HG03520 (cell line): Measurements from ENCODE around the gene HDAC11.
"Not testable (repeated sequence)": the region's sequence is repeated elsewhere in the genome, so short reads cannot be mapped to it uniquely, and the experiment has no call there.

Experiments
- ATAC-seq: cut with Tn5 transposase; IDR thresholded peaks from one replicate; pipeline ENCODE4 v1.9.1; 2021; ENCODE audit warnings: mild to moderate bottlenecking, moderate library complexity; ENCODE audit not compliant: unreplicated experiment

The HDAC11 gene, protein sequence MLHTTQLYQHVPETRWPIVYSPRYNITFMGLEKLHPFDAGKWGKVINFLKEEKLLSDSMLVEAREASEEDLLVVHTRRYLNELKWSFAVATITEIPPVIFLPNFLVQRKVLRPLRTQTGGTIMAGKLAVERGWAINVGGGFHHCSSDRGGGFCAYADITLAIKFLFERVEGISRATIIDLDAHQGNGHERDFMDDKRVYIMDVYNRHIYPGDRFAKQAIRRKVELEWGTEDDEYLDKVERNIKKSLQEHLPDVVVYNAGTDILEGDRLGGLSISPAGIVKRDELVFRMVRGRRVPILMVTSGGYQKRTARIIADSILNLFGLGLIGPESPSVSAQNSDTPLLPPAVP

DNA sequence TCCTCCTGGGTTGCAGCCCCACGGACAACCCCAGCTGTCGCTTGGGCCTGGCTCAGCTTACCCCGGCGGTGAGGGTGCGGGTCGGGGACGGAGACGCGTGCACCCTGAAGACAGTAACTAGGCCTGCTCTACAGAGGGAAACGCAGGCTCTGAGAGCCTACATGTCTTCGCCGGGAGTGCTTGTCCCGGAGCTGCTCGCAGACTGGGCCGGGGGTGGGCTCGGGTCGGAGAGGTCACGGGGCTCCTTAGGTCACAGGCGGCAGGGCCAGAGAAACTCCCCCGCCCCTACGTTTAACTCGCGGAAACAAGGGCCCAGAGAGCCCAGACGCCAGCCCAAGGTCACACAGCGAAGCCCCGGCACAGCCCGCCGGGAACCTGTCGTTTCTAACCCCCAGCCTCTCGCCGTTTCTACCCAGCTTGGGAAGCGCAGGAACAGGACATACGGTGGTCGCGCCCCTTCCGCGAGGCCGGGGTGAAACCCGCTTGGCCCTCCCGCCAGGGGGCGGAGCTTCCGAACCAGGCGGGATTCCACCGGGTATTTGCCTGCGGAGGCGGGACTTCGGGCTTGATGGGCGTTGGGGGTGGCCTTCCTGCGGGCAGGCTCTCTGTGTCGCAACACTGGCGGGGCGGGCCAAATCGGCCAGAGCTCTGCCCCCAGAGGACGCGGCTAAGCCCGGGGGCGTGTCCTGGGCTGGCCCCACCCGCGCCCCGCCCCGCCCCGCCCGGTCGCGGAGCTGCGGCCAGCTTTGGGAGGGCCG is at the start of gene HDAC11:
Gene HDAC11 (plus strand): TSS at position 725 of the 758 bp plus-strand sequence. CDS start 42 bp downstream, outside the sequence.
- ATAC-seq, result peak; percentile 96

DNA sequence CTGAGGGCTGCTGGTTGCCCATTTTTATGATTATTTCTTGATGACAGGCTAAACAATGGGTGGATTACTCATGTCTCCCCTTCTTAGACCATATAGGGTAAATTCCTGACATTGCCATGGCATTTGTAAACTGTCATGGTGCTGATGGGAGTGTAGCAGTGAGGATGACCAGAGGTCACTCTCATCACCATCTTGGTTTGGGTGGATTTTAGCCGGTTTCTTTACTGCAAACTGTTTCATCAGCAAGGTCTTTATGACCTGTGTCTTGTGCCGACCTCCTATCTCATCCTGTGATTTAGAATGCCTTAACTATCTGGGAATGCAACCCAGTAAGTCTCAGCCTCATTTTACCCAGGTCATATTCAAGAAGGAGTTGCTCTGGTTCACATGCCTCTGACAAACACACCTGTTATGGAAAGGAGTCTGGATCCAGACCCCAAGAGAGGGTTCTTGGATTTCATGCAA is 49.7 kb upstream of the HDAC11 start:
- not testable (repeated sequence) for ATAC-seq

DNA sequence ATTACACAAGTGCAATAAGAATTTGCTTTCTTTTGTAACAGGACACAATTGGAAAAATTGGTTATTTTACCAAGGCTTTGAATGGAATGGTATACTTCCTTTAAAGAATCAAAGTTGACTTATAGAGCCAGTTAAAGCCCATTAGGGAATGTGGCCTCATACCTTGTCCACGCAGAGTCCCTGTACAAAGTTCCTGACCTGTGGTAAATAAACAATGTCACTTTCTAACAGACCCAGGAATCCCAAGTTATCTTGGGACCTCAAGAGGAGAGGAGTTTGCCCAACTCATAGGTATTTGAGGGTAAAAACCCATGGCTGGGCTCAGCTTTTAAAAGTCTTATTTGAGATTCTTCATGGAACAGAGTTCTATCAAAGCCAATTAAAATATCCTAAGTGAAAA is 48.0 kb upstream of the HDAC11 start:
- ATAC-seq, result no peak

DNA sequence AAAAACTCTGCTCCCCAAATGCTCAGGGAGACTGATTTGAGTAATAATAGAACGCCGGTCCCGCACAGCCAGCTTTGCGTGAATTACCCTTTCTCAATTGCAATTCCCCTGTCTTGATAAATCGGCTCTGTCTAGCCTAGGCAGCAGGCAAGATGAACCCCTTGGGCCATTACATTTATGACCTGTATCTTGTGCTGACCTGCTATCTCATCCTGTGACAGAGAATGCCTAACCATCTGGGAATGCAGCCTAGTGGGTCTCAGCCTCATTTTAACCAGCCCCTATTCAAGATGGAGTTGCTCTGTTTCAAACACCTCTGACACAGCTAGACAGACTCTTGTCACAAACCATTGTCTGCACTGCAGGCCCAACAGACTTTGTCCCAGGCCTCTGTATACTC is 46.2 kb upstream of the HDAC11 start:
- no peak for ATAC-seq

DNA sequence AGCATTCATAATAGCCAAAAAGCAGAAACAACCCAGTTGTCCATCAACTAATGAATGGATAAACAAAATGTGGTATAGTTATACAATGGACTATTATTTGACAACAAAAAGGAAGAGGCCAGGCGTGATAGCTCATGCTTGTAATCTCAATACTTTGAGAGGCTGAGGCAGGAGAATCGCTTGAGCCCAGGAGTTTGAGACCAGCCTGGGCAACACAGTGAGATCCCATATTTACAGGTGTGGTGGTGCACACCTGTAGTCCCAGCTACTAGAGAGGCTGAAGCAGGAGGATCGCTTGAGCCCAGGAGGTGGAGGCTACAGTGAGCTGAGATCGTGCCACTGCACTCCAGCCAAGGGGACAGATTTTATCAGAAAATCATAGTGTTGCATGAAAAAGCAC is 43.9 kb upstream of the HDAC11 start:
- ATAC-seq, result not testable (repeated sequence)

DNA sequence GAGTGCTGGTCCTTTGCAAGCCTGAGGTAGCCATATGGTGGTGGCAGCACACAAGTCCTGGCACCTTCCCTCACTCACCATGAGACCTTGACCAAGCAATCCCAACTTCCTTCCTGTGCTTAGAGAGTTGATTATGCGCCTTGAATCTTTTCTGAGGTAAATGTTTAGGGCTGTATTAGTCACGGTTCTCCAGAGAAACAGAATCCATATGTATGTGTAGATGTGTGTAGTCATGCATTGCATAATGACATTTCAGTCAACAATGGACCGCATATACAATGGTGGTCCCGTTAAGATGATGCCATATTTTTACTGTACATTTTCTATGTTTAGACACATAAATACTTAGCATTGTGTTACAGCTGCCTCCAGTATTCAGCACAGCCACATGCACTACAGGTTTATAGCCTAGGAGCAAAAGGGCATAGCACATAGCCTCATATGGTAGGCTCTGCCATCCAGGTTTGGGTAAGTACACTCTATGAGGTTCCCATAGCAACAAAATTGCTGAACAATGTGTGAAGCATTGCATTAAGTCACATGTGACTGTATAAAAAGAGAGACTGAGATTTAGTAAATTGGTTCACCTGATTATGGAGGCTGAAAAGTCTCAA is 39.8 kb upstream of the HDAC11 start:
- ATAC-seq, result no peak

DNA sequence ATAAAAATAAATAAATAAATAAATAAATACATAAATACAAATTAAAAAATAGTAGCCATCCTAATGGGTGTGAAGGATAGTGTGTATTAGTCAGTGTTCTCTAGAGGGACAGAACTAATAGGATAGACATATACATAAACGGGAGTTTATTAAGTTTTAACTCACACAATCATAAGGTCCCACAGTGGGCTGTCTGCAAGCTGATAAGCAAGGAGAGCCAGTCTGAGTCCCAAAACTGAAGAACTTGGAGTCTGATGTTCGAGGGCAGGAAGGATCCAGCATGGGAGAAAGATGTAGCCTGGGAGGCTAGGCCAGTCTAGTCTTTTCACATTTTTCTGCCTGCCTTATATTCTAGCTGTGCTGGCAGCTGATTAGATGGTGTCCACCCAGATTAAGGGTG is 37.2 kb upstream of the HDAC11 start:
- ATAC-seq, result not testable (repeated sequence)

DNA sequence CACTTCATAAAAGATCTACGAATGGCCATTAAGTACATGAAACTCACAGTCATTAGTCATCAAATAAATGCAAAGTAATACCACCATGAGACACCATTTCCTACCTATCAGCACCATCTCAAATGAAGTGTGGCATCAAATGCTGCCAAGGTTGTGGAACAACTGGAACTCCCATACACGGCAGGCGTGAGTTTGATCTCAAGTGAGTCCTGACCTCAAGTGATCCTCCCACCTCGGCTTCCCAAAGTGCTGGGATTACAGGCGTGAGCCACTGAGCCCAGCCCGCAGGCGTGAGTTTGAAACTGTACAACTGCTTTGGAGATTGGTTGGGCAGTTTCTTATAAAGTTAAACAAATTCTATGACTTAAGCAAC is 28.8 kb upstream of the HDAC11 start:
- no peak for ATAC-seq

DNA sequence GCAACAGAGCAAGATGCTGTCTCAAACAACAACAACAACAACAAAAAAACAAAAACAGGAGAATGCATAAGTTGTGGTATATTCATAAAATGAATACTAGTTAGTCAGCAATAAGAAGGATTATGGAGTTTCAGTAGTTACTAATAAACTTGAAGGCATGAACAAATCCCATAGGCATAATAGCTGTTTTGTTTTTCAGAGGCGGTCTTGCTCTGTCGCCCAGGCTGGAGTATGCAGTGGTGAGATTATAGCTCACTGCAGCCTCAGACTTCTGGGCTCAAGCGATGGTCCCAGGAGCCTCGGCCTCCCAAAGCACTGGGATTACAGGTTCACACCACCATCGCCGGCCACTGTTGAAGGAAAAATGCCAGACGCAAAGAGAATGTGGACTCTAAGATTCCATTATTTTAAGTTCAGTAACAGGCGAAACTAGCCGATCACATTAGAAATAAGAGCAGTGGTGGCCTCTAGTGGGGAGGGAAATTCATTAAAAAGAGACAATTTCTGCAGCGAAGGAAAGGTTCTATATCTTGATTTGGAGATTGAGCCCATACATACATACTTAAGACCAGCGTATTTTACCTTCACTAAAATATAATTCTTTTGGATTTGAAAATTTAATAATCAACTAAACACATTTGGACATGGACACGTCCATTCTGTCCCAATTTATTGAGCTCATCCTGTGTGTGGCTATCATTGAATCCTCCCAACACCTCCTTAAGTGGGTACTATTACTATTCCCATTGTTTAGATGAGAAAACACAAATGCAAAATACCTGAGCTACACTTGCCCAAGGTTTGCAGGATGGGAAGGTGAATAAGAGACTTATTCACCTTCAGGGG is 27.4 kb upstream of the HDAC11 start:
- no peak for ATAC-seq

DNA sequence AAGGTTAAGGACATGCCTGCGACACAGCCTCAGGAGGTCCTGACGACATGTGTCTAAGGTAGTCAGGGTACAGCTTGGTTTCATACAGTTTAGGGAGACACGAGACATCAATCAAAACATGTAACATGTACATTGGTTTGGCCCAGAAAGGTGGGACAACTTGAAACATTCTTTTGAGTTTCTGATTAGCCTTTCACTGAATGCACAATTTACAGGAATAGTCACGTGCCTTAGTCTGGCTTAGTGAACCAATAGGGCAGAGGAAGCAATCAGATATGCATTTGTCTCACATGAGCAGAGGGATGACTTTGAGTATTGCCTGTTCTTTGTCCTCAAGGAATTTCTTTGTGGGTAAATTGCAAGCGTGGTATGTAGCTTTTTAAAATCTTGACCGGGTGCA is 24.5 kb upstream of the HDAC11 start:
- ATAC-seq, result no peak

DNA sequence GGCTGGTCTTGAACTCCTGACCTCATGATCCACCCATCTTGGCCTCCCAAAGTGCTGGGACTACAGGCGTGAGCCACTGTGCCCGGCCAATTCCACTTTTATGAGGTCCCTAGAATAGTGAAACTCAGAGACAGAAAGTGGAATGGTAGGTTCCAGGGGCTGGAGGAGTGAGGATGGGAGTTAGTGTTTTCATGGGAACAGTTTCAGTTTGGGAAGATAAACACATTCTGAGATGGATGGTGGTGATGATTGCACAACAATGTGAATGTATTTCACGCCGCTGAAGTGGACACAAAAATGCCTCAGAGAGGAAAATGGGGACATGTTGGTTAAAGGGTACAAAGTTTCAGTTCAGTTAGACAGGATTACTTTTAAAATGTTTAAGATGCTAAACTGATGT is 22.5 kb upstream of the HDAC11 start:
- ATAC-seq, result no peak

DNA sequence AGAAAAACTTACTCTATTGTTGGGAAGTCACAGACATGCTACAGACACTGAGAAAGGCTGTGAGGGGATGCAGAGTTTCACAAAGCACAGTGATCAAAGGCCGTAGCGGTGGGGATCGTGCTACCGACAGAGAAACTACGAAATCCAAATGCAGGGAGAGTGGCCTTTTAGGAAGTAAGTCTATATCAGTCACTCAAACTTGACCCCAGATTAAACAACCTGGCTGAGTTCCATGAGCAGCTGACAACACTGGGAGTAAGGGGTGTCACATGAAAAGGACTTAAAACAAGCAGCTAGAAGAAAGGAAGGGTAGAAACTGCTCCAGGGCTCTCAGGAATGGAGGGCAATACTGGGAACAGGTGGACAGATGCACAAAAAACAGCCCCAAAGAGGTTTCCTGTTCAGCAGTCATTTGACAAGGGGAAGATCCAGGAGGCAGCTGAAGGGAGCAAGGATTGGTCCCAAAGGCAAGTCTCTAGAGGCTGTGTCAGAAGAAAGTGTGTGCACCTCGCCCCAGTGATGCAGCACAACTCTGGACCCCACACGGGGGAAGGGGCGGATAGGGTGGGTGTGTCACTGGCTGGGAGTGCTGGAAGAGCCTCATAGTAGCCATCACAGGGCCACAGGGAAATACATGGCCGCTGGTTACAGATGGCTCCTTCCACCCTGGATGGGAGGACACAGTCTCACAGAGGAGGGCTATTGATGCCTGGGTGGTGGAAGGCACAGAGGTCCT is 20.3 kb upstream of the HDAC11 start:
- no peak for ATAC-seq

DNA sequence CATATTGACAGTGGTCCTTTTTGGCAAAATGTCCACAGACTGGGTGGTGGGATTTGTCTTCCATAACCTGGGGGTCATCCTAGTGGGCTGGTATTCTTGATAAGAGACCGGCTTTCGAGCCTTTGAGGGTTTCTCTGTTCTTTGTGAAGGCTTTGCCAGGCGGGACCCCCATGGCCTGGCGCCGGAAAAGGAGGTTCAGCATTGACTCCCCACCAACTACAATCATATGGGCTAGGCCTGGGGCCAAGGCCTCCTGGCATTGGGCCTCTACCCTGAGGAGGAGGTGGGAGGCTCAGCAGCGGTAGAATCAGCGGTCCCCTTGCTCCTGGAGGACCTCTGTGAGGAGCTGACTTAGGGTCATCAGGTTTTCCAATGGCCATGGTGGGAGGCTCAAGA is 19.8 kb upstream of the HDAC11 start:
- no peak for ATAC-seq

DNA sequence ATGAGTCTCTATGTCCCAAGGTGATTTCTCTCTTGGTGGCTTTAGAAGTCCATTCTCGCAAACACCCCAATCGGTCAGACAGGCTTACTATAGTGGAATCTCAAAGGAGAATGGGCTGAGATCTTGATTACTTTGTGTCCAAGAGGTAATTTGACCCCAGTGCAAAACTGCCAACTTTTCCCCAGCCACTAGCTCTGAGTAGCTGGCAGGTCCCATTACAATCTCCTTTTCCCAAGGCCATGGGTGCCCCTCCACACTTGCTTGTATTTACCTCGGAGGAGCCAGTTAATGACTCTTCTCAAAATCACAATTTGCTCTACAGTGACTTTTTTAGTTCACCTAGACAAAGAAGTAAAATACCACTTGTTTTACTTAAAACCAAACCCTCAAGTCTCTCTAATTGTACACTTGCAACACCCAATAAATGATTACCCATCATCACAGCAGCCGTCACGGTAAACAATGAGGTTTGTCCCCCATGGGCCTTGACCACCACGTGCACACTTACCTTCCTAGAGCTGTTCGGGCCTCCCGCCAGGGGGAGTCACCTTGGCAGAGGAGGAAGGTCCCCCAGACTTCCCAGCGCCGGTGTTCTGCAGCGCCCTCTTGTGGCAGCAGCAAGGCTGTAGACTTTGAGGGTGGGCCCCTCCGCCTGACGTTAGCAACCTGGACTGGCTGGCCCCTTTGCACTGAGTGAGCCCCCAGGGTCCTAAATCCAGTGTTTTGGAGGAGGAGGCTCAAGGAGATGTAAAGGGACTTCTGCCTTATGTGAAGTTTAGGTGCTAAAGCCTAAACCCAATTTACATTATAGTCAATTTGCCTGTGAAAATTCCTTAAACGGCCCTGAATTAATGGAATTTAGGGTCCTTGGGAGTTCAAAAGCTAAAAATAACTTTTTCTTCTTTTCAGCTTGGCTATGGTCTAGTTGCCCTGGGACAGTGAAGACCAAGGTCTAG is 18.7 kb upstream of the HDAC11 start:
- no peak for ATAC-seq

DNA sequence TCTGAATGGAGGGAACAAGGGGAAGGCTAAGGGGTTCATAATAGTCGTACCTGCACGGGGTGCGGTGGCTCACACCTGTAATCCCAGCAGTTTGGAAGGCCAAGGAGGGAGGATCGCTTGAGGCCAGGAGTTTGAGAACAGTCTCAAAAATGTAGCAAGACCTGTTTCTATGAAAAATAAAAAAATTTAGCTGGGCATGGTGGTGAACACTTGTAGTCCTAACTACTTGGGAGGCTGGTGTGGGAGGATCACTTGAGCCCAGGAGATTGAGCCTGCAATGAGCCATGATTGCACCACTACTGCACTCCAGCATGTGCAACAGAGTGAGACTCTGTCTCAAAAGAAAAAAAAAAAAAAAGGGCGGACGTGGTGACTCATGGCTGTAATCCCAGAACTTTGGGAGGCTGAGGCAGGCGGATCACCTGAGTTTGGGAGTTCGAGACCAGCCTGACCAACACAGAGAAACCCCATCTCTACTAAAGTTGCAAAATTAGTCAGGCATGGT is 17.9 kb upstream of the HDAC11 start:
- ATAC-seq, result no peak

DNA sequence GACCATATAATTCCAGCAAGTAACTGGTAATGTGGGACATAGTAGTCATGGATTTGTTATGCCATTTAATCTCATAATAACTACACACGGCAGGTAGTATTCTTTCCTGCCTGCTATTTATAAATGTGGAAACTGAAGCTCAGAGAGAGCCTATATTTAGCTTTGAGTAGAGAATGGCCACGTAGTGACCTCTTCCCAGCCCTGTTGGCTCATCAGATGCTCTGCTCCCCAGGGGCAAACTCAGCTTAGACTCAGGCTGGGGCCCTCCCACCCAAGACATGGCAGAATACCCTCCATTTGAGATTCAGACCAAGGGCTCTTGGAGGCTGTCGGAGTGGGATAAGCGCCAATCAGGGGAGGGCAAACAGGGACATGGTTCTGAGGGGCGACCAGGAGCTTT is 17.3 kb upstream of the HDAC11 start:
- no peak for ATAC-seq

DNA sequence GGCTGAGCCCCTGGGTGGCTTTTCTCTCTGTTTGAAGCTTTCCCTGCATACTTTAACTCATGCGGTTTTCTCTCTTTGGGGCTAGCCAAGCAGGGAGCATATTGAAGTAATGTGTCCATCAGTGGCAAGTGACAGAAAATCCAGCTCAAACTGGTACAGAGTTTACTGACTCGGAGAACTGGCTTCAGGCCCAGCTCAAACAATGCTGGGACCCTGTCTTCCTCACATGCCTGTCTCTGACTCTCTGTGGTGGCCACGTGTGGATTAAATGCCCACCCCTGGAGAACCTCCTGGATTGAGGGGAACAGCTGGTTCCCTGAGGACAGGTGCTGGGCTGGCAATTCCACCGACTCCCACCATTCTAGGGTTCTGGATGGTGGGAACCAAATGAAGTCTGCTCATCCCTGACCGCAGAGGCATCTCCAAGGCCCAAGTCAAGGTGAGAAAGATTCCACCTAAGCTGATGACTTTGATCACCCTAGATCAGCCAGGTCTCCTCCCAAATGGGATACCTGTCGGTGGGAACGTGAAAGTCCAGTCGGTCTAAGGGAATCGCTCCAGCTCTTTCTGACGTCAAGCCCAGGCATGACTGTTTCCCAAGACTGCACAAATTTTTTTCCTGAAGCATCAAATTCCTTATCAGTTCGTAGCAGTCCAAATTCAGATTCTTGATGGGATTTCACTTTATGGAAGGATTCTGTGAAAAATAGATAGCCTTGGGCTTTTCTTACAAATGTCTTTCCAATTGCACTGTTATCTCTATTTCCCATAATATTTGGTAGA is 16.3 kb upstream of the HDAC11 start:
- ATAC-seq, result no peak

DNA sequence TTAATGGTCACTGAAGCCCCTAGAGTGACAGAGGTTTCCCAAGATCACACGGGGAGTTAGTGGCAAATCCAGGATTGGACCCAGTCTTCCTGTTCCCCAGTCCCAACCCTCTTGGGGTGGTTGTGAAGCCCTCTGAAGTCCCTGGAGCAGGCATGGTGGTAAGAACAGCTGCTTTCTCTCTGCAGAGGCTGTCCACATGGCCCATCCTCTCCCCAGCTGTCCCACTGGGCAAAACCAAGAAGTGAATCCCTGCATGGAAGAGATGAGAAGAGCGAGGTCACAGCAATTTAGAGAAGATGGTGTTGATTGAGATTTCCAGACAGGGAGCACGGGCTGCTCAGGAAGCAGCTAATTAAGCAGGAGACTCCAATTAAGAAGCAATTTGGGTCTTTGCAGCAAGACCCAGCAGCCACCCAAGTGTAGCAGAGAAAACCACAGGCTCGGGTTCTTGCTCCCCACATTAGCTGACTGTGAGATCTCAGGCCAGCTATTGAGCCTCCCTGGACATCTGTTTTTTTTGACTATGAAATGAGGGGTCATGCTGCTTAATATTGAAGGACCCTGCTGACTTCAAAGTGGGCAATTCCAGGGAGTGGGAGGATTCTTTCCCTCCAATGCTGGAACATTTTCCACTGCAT is 14.8 kb upstream of the HDAC11 start:
- ATAC-seq, result no peak
